Upper lobe of right lung (tissue), 1 donor: ENCODE data around the gene TBRG4. TPM values are rescaled to one million over a fixed set of nuclear protein-coding genes. Genes with fewer than 3 reads are reported as not detected.

Source experiments
- ATAC-seq: fragments of 200-7000 bp; cut with Tn5 transposase; one replicate; pipeline ENCODE4 v1.9.1; 2020; ENCODE audit warnings: mild to moderate bottlenecking, moderate library complexity
- DNase-seq: peaks from one replicate; pipeline ENCODE4 v3.0.0-alpha.2; 2020
- H3K27ac ChIP-seq: fragments of 200-600 bp; one replicate; pipeline ENCODE4 v1.8.0; 2022
- H3K27me3 ChIP-seq: fragments of 200-600 bp; one replicate; pipeline ENCODE4 v1.8.0; 2022; ENCODE audit warnings: mild to moderate bottlenecking
- H3K36me3 ChIP-seq: fragments of 200-600 bp; one replicate; pipeline ENCODE4 v1.8.0; 2022
- H3K4me1 ChIP-seq: fragments of 200-600 bp; one replicate; pipeline ENCODE4 v1.8.0; 2022
- H3K4me3 ChIP-seq: fragments of 200-600 bp; one replicate; pipeline ENCODE4 v1.8.0; 2022; ENCODE audit warnings: mild to moderate bottlenecking
- H3K9me3 ChIP-seq: fragments of 200-600 bp; one replicate; pipeline ENCODE4 v1.8.0; 2022
- intact Hi-C: fragments of 100-400 bp; cut with DNase I; formaldehyde crosslinking; loops from one replicate; pipeline ENCODE4 v1.11.0; 2022
- total RNA-seq: library from RNA; stranded (reverse); fragmentation: NEBNext Ultra II Directional; extraction: Animal tissue kit (Norgen Biotek cat#: 25700); gene quantifications from one replicate; pipeline ENCODE4 v1.2.1, GENCODE V29; 2021
- TF ChIP-seq, protein P1 (sequence below): fragments of 200-600 bp; IDR thresholded peaks from one replicate; pipeline ENCODE4 v1.8.0; 2022; ENCODE audit warnings: antibody characterized with exemption
- donor health status: DM: no; HTN: yes; CAD: no; lungs with severe emphysema.

TBRG4 gene
- total RNA-seq, 1 donor from 2014 or later = 59.4 TPM

DNA sequence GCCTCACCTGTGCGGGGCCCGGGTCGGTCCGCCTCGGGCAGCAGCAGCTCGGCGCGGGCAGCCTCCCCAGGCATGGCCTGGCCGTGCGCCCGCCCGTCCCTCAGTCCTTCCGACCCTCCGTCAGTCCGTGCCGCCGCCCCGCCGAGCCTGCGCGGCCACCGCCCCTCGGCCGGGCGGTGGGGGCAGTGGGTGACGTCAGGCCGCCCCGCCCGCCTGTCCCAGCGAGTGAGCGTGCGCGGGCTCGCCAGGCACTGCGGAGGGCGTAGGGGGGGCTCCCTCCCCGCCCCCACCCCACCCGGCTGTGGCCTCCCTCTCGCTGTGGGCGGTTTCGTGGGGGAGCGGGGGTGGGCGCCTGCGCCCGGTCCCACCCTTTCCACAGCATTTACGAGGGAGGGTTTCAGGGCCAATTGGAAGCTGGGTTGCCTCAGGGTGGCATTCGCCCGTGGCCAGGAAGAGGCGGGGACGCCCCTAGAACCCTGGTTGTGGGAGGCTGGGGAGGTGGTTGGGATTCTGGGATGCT is 22.6 kb downstream of the TBRG4 start, which contains the start of gene NACAD:
Gene NACAD (minus strand): TSS at position 149 of the 520 bp plus-strand sequence. CDS start 75 bp downstream, at position 74.
- DNase-seq = peak; percentile 68
- Histone ChIP-seq H3K27ac (peak within 1 kb of the TSS; percentile 11), H3K4me3 (peak within 1 kb of the TSS; percentile 57), H3K36me3 (no peaks in the 10 kb centered on the region), H3K27me3 (no peaks in the 10 kb centered on the region), H3K9me3 (no peaks in the 10 kb centered on the region), H3K4me1 (no peaks in the 10 kb centered on the region)
- TF ChIP-seq, protein P1, sequence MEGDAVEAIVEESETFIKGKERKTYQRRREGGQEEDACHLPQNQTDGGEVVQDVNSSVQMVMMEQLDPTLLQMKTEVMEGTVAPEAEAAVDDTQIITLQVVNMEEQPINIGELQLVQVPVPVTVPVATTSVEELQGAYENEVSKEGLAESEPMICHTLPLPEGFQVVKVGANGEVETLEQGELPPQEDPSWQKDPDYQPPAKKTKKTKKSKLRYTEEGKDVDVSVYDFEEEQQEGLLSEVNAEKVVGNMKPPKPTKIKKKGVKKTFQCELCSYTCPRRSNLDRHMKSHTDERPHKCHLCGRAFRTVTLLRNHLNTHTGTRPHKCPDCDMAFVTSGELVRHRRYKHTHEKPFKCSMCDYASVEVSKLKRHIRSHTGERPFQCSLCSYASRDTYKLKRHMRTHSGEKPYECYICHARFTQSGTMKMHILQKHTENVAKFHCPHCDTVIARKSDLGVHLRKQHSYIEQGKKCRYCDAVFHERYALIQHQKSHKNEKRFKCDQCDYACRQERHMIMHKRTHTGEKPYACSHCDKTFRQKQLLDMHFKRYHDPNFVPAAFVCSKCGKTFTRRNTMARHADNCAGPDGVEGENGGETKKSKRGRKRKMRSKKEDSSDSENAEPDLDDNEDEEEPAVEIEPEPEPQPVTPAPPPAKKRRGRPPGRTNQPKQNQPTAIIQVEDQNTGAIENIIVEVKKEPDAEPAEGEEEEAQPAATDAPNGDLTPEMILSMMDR = no peak
- ATAC-seq = peak; percentile 77
- intact Hi-C loops = no loop called here

DNA sequence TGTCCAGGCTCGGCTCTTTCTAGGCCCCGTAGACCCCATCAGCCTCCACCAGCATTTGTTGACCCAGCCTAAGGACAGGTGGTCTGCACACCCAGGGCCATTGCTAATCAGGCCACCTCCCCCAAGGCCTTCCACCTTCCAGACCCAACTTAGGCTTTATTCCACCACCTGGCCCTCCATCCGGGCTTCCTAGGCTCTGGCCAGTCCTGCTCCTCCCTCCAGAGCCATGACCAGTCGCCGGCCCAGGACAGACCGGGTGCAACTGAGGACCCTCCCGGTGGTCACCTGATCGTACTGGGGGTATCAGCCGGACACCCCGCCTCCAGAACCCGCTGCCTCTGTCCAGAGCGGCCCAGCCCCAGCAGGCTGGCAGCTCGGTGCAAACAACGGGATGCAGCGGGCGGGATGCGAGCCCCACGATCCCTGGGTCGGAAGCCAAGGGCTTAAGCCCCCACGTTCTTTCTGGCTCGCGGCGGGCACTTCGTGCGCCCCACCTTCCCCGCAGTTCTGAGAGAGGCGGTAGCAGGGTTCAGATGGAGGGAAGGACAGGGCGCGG is 23.3 kb downstream of the TBRG4 start:
- no peaks in the 10 kb centered on the region for H3K36me3 ChIP-seq
- peak overlapping the region; percentile 11 for H3K27ac ChIP-seq
- peak overlapping the region; percentile 57 for H3K4me3 ChIP-seq
- TF ChIP-seq, protein P1 = no peak
- H3K27me3 ChIP-seq = no peaks in the 10 kb centered on the region
- no peaks in the 10 kb centered on the region for H3K9me3 ChIP-seq
- no peaks in the 10 kb centered on the region for H3K4me1 ChIP-seq
- DNase-seq = peak; percentile 61
- no peak for ATAC-seq
- intact Hi-C loops = no loop called here

DNA sequence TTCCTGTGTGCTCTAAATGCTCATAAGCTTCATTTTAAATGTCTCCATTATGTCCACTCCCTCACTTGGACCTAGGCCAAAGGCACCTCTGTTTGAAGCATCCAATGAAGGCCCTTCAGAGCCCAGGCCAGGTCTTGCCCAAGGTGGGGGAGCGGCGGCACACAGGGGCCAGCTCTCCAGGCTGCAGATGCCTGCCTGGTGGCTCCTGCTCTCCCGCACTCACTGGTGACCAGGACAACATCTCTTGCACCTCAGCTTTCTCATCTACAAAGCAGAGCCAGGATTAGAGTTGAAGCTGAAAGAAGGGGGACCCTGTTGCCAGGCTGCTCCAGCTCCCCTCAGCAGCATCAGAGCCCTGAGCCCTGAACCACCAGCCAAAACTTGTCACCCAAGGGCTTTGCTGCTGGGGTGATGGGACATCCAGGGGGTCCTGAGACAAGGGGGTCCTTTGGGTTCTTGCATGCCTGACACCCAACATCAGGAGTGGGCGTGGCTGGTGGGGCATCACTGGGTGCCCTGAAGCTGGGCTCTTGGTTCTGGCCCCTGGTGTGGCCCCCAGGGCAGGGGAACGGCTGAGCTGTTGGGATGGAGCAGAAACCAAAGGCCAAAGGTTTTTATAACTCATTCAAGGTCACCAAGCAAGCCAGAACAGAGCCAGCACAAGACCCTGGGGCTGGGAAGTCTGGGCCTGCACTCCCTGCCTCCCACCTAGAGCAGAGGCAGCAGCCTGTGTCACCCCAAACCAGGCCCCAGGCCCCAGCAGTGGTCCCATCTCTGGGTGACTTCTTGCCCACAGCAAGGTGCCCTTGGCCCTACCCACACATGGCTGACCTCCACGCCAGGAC is 24.0 kb downstream of the TBRG4 start:
- H3K27ac ChIP-seq = no peak overlapping the region
- no peaks in the 10 kb centered on the region for H3K27me3 ChIP-seq
- ATAC-seq (no peak), DNase-seq (peak; percentile 58)
- TF ChIP-seq, protein P1 = no peak
- H3K4me1 ChIP-seq = no peaks in the 10 kb centered on the region
- intact Hi-C loops = no loop called here
- H3K36me3 ChIP-seq = no peaks in the 10 kb centered on the region
- H3K9me3 ChIP-seq = no peaks in the 10 kb centered on the region
- H3K4me3 ChIP-seq = no peak overlapping the region

DNA sequence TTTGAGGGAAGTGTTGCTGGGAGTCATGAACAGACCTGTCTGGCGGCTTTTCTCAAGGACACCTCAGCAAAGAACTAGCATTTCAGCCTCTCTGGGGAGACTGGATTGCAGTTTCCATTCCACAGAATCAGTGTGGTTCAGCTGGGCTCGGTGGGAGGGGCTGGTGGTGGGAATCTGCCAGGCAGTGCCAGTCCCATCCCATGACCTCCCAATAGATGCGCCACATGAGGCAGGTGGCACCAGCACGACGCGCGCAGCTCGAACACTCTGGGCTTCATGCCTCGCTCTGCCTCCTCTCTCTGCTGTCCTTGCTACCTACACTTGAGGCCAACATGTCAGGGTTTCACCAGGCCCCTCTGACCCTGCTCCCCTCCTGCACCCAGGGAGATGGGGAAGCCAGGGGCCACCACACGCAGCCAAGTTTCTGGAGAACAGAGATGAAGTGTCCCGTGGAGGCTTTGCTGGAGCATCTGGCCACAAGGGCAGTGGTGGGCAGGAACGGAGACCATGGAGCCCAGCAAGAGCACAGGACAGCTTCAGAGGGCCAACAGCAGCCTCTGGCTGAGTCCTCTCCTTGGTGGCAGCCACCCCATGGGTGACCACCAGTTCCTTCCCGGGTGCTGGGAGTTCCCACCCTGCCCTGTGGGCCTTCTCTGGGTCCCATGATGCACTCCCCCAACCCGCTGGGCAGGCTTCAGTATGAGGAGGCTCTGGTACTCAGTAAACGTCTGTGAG is 25.0 kb downstream of the TBRG4 start:
- Histone ChIP-seq H3K27ac (no peak overlapping the region), H3K9me3 (no peaks in the 10 kb centered on the region), H3K36me3 (no peaks in the 10 kb centered on the region), H3K4me3 (no peak overlapping the region), H3K27me3 (no peaks in the 10 kb centered on the region), H3K4me1 (no peaks in the 10 kb centered on the region)
- ATAC-seq = no peak
- TF ChIP-seq, protein P1 = no peak
- intact Hi-C loops = no loop called here
- peak; percentile 56 for DNase-seq

DNA sequence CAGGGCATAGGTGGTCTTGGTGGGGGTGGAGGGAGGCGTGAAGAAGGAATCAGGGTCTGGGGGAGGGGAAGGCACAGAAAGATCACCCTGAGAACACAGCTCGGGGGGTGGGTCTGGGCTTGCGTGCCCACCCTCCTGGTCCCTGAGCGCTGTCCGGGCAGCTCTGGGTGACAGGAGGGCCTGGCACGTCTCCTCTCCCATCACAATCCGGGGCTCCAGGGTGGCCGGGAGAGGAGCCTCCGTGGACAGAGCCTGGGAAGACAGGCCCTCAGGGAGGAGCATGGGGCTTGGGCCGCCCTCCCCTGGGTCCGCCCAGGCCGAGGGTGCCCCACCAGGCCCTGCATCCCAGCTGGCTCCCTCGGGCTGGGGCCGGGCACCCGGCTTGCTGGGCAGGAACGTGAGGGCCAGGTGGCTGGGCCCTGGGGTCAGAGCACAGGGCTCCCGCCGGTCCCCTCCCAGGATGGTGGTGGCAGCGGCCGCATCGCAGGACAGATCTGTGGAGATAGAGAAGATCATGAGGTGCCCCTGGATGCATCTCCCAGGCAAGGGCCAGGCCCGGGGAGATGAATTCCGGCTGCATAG is 25.8 kb downstream of the TBRG4 start:
- intact Hi-C loops = no loop called here
- DNase-seq = peak; percentile 52
- no peak for ATAC-seq
- no peaks in the 10 kb centered on the region for H3K9me3 ChIP-seq
- TF ChIP-seq, protein P1 = no peak
- no peaks in the 10 kb centered on the region for H3K4me1 ChIP-seq
- no peaks in the 10 kb centered on the region for H3K27me3 ChIP-seq
- no peaks in the 10 kb centered on the region for H3K36me3 ChIP-seq
- no peak overlapping the region for H3K4me3 ChIP-seq
- no peak overlapping the region for H3K27ac ChIP-seq
